Stimulated activated CD4-positive, alpha-beta T cell treated with anti-CD3 and anti-CD28 coated beads, Interleukin-4, amount 100 ng/mL, for 1 hour (primary cell): ENCODE measurements around the gene UNC5C.

Experiments used
- DNase-seq: peaks from one replicate; pipeline ENCODE4 v3.0.0-alpha.2; 2020

The UNC5C gene

DNA sequence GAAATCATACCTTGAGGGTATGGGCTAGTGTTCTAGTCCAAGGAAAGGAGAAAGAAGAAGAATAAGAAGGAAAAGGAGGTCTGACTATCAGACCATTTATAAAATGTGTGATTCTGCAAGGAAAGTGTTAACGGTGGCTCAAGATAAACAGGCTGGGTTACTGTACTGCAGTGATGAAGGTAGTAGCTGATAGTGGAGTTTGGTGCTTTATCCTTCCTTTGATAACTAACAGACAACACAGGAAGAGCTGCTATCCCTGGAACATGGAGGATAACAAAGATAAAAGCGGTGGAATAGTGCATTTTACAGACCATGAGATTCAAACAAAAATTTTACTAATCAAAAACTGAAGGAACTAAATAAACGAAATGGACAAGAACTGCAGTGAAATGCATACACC lies 2.6 kb downstream of the UNC5C start:
- no peak for DNase-seq

DNA sequence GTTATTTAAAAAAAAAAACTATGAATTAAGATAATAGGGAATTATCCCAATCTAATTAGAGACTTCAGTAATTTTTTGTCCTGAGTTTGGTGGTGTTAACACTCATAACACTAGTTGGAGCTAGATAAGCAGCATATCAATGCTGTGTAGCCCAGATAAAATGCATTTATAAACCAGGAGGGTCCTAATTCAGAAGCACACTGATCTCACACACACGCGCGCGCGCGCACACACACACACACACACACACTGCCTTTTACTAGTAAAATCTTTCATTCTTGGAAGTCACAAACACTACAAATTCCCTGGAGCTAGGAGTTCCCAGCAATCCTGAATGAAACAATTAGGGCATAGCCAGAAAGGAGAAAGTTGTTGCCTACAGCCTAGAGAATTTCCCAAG lies 3.2 kb downstream of the UNC5C start:
- no peak for DNase-seq

DNA sequence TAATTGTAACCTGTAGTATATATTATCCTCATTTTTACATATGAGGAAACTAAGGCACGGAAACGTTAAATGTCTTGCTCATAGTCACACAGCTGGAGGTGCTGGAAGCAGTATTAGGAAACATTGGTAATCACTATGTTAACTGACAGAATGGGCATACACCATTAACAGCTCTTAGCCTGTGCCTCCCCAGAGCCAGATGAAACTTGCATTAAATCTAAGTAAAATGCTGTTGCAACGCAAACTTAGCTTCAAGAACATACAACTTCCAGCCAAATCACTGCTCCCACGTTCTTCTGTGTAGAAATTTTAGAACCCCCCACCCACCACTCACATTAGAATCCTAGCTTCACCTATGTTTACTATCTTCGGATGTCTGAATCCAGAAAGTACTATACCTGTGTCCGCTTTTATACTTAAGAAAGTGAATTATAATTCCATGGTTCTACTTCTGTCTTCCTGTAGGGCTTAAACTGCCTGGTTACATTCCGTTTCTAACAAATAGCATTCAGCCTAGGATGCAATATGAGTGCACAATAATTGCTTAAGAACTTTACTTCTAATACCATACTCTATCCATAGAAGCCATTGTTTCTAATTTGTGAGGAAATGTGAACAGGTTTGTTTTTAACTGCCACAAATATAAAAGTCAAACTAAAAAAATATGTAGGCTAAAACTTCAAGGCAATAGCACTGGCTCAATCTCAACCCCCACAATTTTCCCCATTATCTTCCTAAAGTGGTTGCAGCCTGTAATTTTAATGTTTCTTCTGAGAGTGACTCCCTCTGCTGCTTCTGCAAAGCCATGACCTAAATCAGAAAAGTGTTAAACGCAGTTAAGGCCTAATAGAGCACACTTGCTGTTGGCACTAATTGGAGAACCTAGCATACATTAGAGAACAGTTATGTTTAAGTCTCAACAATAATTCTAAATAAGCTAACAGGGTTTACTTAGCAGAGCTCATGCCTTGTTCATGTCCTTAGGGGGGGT lies 4.4 kb downstream of the UNC5C start:
- no peak for DNase-seq

DNA sequence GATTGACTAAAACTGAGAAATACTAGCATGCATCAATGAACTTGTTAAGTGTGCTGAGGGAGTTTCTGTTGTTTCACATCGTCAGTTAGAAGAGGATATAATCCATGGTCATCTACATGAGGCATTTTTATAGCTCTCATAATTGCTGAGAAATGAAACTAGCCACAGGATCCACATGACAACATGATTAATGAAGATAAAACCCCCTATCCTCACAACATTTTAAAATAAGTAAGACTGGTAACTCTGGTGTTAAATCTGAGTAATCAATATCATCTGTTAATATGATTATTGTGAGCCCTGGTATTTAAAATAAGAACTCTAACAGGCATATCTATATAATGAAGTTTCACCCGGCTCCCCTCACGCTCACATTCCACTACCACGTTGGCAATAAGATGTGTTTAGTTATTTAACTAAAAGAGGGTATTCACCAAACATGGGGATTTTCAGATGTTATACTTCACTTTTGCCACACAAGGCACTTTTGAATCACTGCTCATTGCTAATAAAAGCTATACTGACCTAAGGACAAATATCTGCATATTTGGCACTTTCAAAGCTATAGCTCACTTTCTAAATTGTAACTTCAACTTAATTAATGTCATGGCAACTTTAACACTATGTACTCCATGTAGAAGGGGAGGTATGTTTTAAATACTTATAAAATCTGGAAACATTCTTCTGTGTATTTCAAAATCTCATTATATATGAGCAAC lies 6.7 kb downstream of the UNC5C start:
- DNase-seq, result no peak

DNA sequence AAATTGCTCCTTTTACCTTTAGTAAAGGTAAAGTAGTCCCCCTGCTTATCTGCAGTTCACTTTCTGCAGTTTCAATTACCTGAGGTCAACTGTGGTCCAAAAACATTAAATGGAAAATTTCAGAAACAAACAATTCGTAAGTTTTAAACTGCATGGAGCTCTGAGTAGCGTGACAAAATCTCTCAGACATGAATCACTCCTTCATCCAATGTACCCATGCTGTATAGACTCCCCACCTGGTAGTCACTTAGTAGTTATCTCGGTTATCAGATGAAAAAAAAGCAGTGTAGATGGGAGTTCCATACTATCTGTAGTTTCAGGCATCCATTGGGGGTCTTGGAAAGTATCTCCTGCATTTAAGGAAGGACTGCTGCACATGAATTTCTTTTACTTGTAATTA lies 7.7 kb downstream of the UNC5C start:
- no peak for DNase-seq

DNA sequence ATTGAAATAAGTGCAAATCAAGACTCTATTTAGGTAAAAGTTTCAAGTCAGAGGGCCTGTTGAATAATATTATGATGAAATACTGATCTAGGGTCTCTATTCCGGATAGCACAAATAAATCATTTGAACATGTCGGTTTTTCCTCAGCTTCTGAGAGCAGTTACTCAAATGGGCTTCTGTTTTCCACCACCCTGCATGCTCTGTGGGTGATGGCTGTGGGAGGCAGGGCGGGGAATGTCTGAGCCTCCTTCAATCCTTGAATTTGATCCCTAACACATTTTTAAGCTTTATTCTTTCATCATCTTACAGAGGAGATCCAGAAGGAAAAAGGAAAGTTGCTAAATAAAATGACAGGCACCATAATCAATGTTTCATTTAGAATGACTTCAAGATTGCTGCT lies 8.5 kb downstream of the UNC5C start:
- DNase-seq, result no peak

DNA sequence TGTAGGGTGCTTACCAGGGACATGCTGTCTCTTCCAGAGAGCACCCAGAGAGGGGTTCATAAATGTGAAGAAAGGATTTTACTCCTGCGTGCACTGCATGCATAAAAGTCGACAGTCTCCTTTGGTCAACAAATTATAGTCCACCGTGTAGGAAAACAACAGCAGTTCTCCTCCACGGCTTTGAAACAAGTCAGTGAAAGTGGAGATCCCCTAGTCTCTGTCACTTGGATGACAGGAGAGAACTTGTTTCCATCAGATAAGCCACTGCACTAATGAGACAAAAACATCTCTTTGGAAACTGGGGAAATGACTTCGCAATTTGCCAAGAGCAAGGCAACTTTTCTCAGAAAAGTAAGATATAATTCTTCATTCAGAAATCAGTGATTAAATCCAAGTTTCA lies 9.7 kb downstream of the UNC5C start:
- DNase-seq, result no peak

DNA sequence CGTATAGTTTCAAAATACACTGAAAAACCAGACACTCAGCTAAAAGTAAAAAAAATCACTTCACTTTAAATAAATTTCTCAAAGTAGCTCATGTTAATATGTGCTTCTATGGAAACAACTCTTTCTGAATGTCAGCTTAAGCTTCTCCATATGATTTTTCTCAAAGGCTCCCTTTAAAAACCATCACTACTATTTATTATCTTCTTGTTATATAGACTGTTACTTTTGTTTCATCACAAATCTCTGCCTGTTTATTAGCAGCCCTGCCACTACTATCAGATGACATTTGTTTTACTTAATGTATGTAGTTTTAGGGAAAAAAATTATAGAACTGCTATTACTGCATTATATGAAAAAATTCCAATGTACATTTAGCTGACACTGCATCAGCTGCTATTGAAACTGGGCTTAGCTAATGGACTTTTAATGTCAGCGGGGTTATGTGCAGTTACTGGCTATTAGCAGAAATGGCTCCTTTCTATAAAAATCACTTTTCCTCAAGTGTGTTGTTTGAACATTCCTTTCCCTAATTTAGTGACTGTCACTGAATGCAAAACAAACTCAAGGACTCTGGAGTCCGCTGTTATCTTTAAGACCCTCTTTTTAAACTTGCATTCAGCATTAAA lies 10.8 kb downstream of the UNC5C start:
- DNase-seq, result no peak

DNA sequence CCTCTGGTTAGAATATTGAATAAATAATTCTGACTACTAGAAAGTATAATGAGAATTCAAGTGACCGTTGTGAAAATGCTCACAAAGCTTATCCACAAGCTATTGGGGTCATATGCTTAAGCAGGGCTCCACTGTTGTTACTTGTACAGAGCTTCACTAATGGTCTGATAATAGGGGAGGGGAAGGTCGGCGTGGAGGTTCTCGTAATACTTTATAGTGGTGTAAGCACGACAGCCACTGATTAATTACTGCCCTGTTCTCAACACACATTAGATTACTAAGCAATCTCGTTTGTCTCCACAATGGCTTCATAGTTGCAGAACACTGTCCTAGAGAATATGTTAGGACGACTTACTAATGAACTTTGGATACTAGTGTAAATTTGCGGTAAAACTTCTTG lies 11.6 kb downstream of the UNC5C start:
- no peak for DNase-seq

DNA sequence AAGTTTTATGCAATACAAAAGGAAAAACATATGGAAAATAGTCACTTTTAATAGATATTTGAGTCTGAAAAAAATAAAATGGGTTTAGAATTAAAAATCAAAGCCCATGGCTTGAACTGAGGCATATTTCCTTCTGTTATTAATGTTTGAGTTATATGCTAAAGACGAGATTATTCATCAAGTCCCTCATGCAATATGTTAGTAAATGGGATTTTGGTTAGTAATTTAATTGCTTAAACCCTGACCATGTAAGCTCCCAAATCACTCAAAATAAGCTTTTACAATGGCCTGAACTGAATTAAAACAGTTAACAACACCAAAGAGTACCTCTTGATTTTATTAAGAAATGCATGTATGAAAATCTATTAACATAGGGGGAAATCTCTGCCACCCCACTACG lies 12.1 kb downstream of the UNC5C start:
- no peak for DNase-seq

DNA sequence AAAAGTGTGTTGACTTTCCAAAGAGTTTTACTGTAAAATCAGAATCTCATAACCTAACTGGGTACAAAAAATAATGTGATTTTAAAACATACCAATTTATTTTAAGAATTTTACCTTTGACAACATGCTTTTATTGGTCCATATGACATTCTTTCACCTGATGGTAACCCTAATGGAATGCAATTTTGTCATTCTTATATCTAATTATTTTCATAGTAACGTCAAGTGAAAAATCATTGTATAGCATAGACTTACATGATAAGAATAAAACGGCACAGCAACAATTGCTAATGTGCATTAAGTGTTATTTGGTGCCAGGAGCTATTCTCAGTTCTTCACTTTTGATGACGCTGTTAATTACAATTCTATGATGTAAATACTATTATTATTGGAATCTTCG lies 13.6 kb downstream of the UNC5C start:
- no peak for DNase-seq

DNA sequence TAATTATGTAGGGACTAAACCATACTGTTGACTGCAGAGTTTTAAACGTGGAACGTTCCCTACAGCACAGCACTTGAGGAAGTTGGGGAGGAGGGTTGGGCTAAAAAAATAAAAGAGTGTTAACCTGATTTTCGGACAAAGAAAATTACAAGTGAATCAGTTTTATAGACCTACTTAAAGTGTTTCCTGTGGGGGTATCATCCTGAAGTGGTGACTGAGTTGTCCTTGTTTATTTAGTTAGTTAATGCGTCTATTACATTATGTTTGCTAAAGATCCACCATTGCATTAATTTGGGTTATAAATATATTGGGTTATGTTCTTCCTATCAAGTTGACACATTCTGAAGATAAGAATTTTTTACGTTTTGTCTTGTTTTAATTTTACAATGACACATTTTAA lies 14.7 kb downstream of the UNC5C start:
- no peak for DNase-seq

DNA sequence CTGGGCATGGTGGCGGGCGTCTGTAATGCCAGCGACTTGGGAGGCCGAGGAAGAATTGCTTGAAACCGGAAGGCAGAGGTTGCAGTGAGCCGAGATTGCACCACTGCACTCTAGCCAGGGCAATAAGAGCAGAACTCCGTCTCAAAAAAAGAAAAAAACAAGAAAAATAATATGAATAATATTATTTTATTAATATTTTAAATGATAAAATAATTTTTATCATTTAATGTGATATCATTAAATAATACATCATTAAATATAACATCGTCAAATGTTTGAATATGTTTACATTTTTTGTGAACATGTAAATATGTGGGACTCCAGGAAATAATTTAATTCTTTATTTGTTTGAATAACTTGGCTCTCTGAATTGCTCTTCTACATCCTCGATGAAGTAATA lies 15.5 kb downstream of the UNC5C start:
- no peak for DNase-seq

DNA sequence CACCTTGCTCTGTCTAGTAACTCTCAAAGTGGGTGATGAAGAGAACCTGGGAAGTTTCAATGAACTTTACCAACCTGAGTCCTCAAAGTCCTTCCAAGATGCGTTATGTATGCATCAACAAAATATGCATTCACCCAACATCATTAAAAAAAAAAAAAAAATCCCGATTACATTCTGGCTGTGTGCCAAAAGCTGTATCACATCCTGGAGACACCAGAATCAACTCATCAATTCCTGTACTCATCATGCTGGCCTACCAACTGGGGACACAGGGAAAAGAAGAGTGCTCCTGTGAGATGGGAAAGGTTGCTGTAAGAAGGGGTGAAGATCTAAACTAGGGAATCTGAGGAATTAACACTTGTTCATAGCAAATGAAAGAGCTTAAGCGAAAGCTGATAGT lies 16.5 kb downstream of the UNC5C start:
- DNase-seq, result no peak

DNA sequence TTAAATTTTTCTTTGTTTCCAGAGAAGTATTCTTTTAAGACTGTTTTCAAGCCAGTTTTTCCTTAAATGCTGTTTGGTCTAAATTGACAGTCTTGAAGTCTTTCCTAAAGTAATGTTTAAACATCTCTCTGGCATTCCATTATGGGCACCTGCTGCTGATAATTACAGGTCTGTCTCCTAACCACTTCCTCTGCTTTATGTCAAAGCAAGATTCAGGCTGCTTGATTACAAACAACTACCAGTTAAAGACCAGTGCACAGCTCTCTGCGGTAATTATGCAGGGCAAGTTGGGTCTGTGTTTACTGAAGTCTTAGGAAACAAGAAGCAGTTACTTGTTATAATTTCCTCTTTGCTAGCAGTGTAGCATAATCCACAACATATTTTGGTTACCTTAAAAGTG lies 17.6 kb downstream of the UNC5C start:
- no peak for DNase-seq

DNA sequence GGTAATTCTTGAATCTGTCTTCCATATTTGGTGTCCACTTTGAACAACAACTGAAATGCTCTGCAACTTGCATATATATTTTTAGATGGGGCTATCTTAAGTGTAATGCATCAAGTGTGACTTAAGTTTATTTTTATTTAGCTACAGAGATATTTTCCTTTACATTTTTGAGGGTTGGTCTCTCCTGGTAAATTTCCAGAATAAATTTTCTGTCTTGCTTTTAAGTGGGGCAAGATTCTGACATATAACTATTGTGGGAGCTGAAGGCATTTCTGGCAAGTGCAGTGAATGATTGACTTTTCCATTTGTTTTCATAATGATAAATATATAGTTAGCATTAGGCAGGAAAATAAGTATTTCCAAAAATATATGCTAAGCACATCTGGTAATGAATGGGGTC lies 18.8 kb downstream of the UNC5C start:
- DNase-seq, result no peak

DNA sequence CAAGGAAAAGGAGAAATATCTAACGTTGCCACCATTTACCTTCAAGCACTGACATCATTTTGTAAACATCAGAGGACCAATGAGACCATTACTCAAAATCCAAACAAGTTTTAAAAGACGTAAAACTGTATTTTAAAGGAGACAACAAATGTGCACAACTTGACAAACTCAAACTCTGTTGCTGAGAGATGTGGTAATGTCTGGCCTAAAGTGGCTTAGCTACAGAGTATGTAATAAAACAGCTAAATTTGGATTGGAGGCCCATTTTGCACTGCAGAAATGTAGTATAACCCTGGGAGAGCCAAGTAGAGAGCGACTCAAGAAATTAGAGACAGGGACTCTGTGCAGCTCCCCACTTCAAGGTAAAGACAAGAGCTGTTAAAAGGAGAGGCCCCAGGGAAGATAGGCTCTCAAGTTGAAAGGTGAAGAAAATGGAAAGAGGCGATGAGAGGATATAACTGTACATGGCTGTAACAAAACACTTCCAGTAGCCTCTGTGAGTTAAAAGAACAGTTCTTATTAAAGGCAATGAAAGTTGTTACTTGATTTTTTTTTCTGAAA lies 20.3 kb downstream of the UNC5C start:
- DNase-seq, result no peak

DNA sequence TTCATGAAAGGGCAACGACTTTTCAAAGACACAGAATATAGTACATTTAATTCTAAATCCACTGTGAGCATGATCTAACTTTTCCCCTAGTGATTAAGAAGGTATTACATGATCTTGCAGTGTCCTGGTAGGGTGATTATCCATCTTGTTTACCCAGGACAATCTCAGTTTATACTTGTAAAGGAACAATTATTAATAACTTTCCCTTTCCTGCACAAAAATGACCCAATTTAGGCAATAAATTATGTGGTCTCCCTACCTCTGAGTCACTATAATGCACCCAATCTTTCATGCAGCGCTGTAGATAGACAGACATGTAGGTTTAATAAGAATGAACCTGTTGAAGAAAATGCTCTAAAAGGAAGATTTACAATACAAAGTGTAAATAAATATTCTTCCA lies 22.7 kb downstream of the UNC5C start:
- no peak for DNase-seq

DNA sequence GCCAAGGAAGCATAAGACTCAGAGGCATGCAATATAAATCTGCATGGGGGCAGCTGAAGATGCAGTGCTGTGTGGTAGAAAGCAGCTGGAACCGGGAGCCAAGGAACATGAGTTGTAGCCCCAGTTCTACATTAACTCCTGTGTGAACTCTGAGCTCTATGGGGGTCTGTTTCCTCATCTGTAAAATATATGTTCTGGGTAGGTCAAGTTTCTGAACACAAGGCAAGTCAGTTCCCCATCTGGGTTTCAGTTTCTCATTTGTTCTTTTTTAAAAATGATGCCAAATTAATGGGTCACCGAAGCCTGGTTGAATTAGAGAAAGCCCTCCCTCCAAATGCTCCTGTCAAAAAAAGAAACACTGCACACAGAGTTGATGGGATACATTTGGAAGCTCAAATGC lies 24.0 kb downstream of the UNC5C start:
- no peak for DNase-seq

DNA sequence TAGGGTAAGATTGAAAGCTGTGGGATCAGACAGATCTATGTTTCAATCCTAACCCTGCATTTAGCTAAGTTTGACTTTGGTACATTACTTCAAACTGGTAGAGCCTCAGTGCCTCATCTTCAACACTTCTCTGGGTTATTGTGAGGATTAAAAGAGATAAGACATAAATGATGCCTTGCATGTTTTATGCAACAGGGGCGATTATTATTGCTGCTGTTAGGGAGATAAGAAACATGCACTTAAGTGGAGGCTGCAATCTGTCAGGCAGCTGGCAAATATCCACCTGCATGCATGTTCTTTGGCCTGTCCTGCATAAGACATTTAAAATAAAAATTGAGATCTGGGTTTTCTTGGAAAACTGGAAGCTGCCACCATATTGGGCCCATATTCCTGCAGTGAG lies 24.6 kb downstream of the UNC5C start:
- DNase-seq, result no peak

DNA sequence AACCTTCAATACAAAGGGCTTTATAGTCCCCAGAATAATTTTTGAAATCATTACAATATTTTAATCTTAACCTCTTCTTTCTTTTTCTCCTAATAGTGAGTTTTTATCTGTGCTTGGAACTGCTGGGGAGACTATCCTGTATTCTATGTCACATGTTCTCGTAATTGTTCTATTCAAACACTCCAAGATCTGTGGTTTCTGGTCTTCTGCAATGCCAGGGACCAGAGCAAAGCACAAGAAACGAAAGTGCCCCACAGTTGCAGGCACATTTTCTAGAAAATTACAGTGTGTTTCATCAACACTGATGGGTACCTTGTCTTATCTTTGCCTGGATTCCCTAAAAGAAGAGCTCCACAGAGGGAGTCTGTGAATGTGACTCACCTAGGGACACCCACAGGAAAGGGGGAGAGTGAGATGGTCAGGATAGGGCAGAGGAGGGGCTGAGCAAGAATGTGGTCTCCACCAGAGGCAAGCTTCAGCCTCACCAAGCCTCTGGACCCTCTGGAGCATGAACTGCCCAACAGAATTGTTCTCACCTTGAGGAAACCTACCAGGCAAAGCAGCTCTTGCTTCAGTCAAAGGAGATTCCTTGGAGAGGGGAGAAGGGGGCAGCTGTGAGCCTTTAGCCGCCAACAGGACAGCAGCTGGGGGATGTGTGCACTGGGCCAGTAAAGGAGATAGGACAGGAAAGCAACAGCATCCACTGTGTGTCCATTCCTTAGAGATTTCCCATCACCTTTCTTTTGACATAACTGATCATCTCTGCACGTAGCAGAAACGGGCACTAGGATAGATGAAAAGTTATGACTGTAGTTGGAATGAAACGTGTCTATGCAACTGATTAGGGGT lies 25.9 kb downstream of the UNC5C start:
- no peak for DNase-seq

DNA sequence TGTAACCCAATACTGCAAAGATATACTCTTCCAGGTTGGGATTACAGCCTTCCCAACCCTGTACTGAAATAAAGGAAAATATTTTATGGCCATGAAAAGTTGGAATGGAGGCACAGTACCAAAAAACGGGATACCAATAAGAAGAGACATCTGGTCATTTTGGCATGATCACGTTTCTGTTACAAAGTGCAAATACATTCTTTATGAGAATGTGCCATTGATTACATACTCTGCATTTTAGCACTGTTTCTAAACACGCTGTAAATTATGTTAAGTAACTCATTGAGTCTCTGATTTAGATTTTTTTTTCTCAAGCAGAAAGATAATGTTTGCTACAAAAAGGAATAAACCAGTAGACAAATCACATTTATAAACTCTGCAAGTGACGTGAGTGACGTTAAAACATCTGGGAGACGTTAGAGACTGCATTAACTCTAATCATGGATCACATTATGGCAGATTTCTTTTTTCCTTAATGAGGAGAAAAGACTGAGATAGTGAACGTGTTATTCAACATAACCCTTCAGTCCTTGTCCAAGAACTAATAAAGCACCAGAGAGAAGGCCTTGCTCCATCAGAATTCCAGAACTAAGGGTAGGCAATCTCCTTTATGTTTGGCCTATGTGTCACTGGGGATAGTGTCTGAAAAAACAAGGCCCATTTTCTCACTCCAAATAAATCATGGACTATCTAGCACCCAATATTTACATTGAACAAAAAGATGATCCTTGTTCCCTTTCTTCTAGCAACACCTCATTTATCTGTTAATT lies 31.0 kb downstream of the UNC5C start:
- no peak for DNase-seq
